Transverse colon (tissue), 4 donors: ENCODE measurements around the gene AOPEP. TPM values are rescaled to one million over a fixed set of nuclear protein-coding genes. Genes with fewer than 3 reads are reported as not detected.
"Not testable (repeated sequence)": the region's sequence is repeated elsewhere in the genome, so short reads cannot be mapped to it uniquely, and the experiment has no call there.

ENCODE experiments used
- DNase-seq: peaks from one replicate; pipeline ENCODE4 v3.0.0-alpha.2; 2019
- H3K27ac ChIP-seq, 4 donors: fragments of 200-600 bp; sonication (generic); 2 replicates each; pipeline ENCODE4 v1.5.1; 2016 to 2018; ENCODE audit warnings: inconsistent platforms in 4 of 4
- H3K27me3 ChIP-seq: fragments of 200-600 bp; sonication (generic); 2 replicates; pipeline ENCODE4 v1.5.1; 2017; ENCODE audit warnings: inconsistent platforms
- H3K36me3 ChIP-seq, 4 donors: fragments of 200-600 bp; sonication (generic); 2 replicates each; pipeline ENCODE4 v1.5.1; 2017 to 2019; ENCODE audit warnings: inconsistent platforms in 4 of 4
- H3K4me1 ChIP-seq, 4 donors: fragments of 200-600 bp; sonication (generic); 2 replicates each; pipeline ENCODE4 v1.5.1; 2017 to 2020; ENCODE audit warnings: inconsistent platforms in 4 of 4
- H3K4me3 ChIP-seq, 4 donors: fragments of 200-600 bp; sonication (generic); 1 replicate in 1 of 4; 2 replicates in 3 of 4; pipeline versions ENCODE4 v1.5.1 to v1.6.1; 2017 to 2019; ENCODE audit warnings: inconsistent platforms in 4 of 4
- H3K9me3 ChIP-seq, 2 donors: fragments of 200-600 bp; sonication (generic); 2 replicates each; pipeline ENCODE4 v1.5.1; 2017 to 2019; ENCODE audit warnings: inconsistent platforms in 2 of 2
- CTCF ChIP-seq, 5 experiments: fragments of 200-600 bp in 3 of 5; fragments of 450-650 bp in 2 of 5; sonication (generic) in 3 of 5; IDR thresholded peaks; 1 replicate in 2 of 5; 2 replicates in 3 of 5; pipeline ENCODE4 v1.5.1; 2016 to 2017; ENCODE audit warnings: antibody characterized with exemption in 5 of 5, inconsistent platforms in 3 of 5, mild to moderate bottlenecking in 2 of 5, moderate library complexity in 1 of 5
- EP300 ChIP-seq: sonication (generic); formaldehyde crosslinking; IDR thresholded peaks from one replicate; pipeline ENCODE4 v1.6.1; 2017; ENCODE audit warnings: antibody characterized with exemption, low read depth
- POLR2A ChIP-seq: fragments of 450-650 bp; IDR thresholded peaks from one replicate; pipeline ENCODE4 v1.6.1; 2016; ENCODE audit warnings: antibody characterized with exemption, mild to moderate bottlenecking, moderate library complexity
- POLR2AphosphoS5 ChIP-seq, 3 donors: sonication (generic); formaldehyde crosslinking; IDR thresholded peaks; one replicate each; pipeline ENCODE4 v1.6.1; 2016; ENCODE audit warnings: antibody characterized with exemption in 3 of 3
- WGBS, 2 donors: methylation state at CpG; one replicate each; pipeline ENCODE4 v1.1.5; 2018; ENCODE audit warnings: low coverage in 1 of 2; 5-methylcytosine and 5-hydroxymethylcytosine counted together
- in situ Hi-C, 4 donors: fragments of 200-750 bp; cut with MboI; loops; one replicate each; pipeline versions ENCODE4 v1.15.0 to v1.15.1; 2017; ENCODE audit warnings: low sequenced_read_pairs in 3 of 4, low pct_ligation_motif_present in 1 of 4, low pct_unique_long_range_greater_than_20kb in 1 of 4
- intact Hi-C: fragments of 100-400 bp; cut with DNase I; formaldehyde crosslinking; loops from one replicate; pipeline ENCODE4 v1.15.1; 2023; ENCODE audit warnings: low total_unique reads
- total RNA-seq, 4 donors: library from RNA; depleted of rRNA; stranded (reverse); fragments of >200 nt; gene quantifications; one replicate each; pipeline ENCODE4 v1.1.0, GENCODE V29; 2016

Gene AOPEP
- total RNA-seq, 4 donors from 2014 or later: 53.0 to 129 (median 92.7) TPM

- no peak overlapping the region for H3K4me3 ChIP-seq
- H3K27me3 ChIP-seq: no peaks in the 10 kb centered on the region
- H3K4me1 ChIP-seq: peaks cover 12 to 50% (median 35%) of the 10 kb centered on the region in 4 donors
- TF ChIP-seq POLR2AphosphoS5 (IDR thresholded peaks at IDR 0.05) (no peak), CTCF (IDR thresholded peaks at IDR 0.05) (no peak), EP300 (no peak), POLR2A (no peak)
- H3K27ac ChIP-seq: peak overlapping the region; percentile 11 to 52 (median 37)
- intact Hi-C loops (no loop called here), in situ Hi-C loops (no loop called here)
- no peaks in the 10 kb centered on the region for H3K9me3 ChIP-seq
- no peak for DNase-seq
- WGBS, 2 donors: 87 to 89% methylated on average over 11 to 13 of the region's 13 CpGs
- H3K36me3 ChIP-seq: no peaks in the 10 kb centered on the region
These were observed 145.8 kb downstream of the AOPEP start for GRCh38 chr9:94872083-94872833.

GRCh38 chr9:94872891-94873511 is 146.5 kb downstream of the AOPEP start:
- no peak overlapping the region for H3K4me3 ChIP-seq
- no peaks in the 10 kb centered on the region for H3K27me3 ChIP-seq
- TF ChIP-seq EP300 (no peak), POLR2AphosphoS5 (IDR thresholded peaks at IDR 0.05) (no peak), CTCF (IDR thresholded peaks at IDR 0.05) (no peak), POLR2A (no peak)
- DNase-seq: no peak
- in situ Hi-C loops: no loop called here
- 50 to 75% methylated on average over 3 of the region's 3 CpGs for WGBS, 2 donors
- H3K9me3 ChIP-seq: no peaks in the 10 kb centered on the region
- H3K4me1 ChIP-seq: peaks cover 8 to 43% (median 28%) of the 10 kb centered on the region in 4 donors
- peak overlapping the region; percentile 11 to 52 (median 37) for H3K27ac ChIP-seq
- intact Hi-C loops: no loop called here
- H3K36me3 ChIP-seq: no peaks in the 10 kb centered on the region

GRCh38 chr9:94874316-94874715 is 147.8 kb downstream of the AOPEP start:
- 56 to 75% methylated on average over 3 of the region's 3 CpGs for WGBS, 2 donors
- Histone ChIP-seq H3K9me3 (no peaks in the 10 kb centered on the region), H3K36me3 (no peaks in the 10 kb centered on the region), H3K27me3 (no peaks in the 10 kb centered on the region), H3K4me1 (peaks cover 4 to 32% (median 23%) of the 10 kb centered on the region in 4 donors), H3K4me3 (no peak overlapping the region), H3K27ac (peak overlapping the region in 3 of 4 donors; percentile 27 to 52 (median 32))
- intact Hi-C loops (no loop called here), in situ Hi-C loops (no loop called here)
- DNase-seq: no peak
- TF ChIP-seq POLR2AphosphoS5 (IDR thresholded peaks at IDR 0.05): peak in 1 of 3 donors; percentile 6
- no peak for TF ChIP-seq POLR2A

GRCh38 chr9:94875300-94876020 is 149.0 kb downstream of the AOPEP start:
- 56 to 63% methylated on average over 5 of the region's 5 CpGs for WGBS, 2 donors
- TF ChIP-seq POLR2A (no peak), CTCF (IDR thresholded peaks at IDR 0.05) (no peak), POLR2AphosphoS5 (IDR thresholded peaks at IDR 0.05) (no peak), EP300 (no peak)
- Histone ChIP-seq H3K27me3 (no peaks in the 10 kb centered on the region), H3K36me3 (no peaks in the 10 kb centered on the region), H3K4me1 (peaks cover 4 to 31% (median 23%) of the 10 kb centered on the region in 4 donors), H3K27ac (peak overlapping the region; percentile 32 to 52 (median 42)), H3K4me3 (no peak overlapping the region), H3K9me3 (no peaks in the 10 kb centered on the region)
- intact Hi-C loops (no loop called here), in situ Hi-C loops (no loop called here)
- no peak for DNase-seq

- 53 to 59% methylated on average over 3 of the region's 3 CpGs for whole genome bisulfite sequencing, 2 donors
These were observed 152.3 kb downstream of the AOPEP start for GRCh38 chr9:94878804-94879203.

More at GRCh38 chr9:94878804-94879203, 152.3 kb downstream of the AOPEP start:
- DNase-seq, H3K36me3 ChIP-seq, H3K27ac ChIP-seq, H3K9me3 ChIP-seq, in situ Hi-C loops, H3K27me3 ChIP-seq, H3K4me3 ChIP-seq, intact Hi-C loops: not testable (repeated sequence)
- H3K4me1 ChIP-seq: peaks cover 4 to 34% (median 16%) of the 10 kb centered on the region in 4 donors
